ENCODE measurements around the gene EFHC1.

- TF ChIP-seq, protein P1, sequence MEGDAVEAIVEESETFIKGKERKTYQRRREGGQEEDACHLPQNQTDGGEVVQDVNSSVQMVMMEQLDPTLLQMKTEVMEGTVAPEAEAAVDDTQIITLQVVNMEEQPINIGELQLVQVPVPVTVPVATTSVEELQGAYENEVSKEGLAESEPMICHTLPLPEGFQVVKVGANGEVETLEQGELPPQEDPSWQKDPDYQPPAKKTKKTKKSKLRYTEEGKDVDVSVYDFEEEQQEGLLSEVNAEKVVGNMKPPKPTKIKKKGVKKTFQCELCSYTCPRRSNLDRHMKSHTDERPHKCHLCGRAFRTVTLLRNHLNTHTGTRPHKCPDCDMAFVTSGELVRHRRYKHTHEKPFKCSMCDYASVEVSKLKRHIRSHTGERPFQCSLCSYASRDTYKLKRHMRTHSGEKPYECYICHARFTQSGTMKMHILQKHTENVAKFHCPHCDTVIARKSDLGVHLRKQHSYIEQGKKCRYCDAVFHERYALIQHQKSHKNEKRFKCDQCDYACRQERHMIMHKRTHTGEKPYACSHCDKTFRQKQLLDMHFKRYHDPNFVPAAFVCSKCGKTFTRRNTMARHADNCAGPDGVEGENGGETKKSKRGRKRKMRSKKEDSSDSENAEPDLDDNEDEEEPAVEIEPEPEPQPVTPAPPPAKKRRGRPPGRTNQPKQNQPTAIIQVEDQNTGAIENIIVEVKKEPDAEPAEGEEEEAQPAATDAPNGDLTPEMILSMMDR (IDR thresholded peaks at IDR 0.05): no peak
- no peak for TF ChIP-seq FOXP1 (CRISPR knock-in tag; IDR thresholded peaks at IDR 0.05; ENCODE audit: borderline replicate concordance)
- TF ChIP-seq MXD4 (CRISPR knock-in tag; IDR thresholded peaks at IDR 0.05; ENCODE audit: borderline replicate concordance): no peak
Observed at GRCh38 chr6:52538901-52539354, 118.8 kb downstream of the EFHC1 start.

Data from WTC11 (cell line).